GM23338 (cell line): ENCODE data around the gene THSD4. TPM values are rescaled to one million over a fixed set of nuclear protein-coding genes. Genes with fewer than 3 reads are reported as not detected.

ENCODE experiments used
- ATAC-seq: fragments of 200-7000 bp; cut with Tn5 transposase; 3 replicates; pipeline ENCODE4 v1.9.1; 2020
- DNase-seq: peaks from one replicate; pipeline ENCODE4 v3.0.0-alpha.2; 2015; ENCODE audit warnings: low spot score
- H2AFZ ChIP-seq: fragments of 200-600 bp; sonication (generic); 2 replicates; pipeline ENCODE4 v1.8.0; 2016; ENCODE audit warnings: antibody characterized with exemption, mild to moderate bottlenecking, moderate library complexity
- H3F3A ChIP-seq: fragments of 200-600 bp; sonication (generic); replicated peaks from 2 replicates; pipeline ENCODE4 v1.8.0; 2017; ENCODE audit warnings: antibody characterized with exemption, mixed run types, low read depth
- H3K27ac ChIP-seq: fragments of 200-600 bp; sonication (generic); 2 replicates; pipeline ENCODE4 v1.6.1; 2016; ENCODE audit warnings: low read depth
- H3K27me3 ChIP-seq: fragments of 200-600 bp; sonication (generic); 2 replicates; pipeline ENCODE4 v1.8.0; 2016; ENCODE audit warnings: mild to moderate bottlenecking, mixed run types, moderate library complexity; ENCODE audit not compliant: insufficient read depth
- H3K36me3 ChIP-seq: fragments of 200-600 bp; sonication (generic); 2 replicates; pipeline ENCODE4 v1.8.0; 2016; ENCODE audit warnings: mild to moderate bottlenecking; ENCODE audit not compliant: insufficient read depth
- H3K4me1 ChIP-seq: fragments of 200-600 bp; sonication (generic); 2 replicates; pipeline ENCODE4 v1.8.0; 2016; ENCODE audit warnings: mild to moderate bottlenecking, moderate library complexity; ENCODE audit not compliant: insufficient read depth
- H3K4me2 ChIP-seq: fragments of 200-600 bp; sonication (generic); 2 replicates; pipeline ENCODE4 v1.7.1; 2017; ENCODE audit warnings: mixed run types
- H3K4me3 ChIP-seq: fragments of 200-600 bp; sonication (generic); 2 replicates; pipeline ENCODE4 v1.6.1; 2016; ENCODE audit warnings: mixed run types
- H3K79me2 ChIP-seq: fragments of 200-600 bp; sonication (generic); replicated peaks from 2 replicates; pipeline ENCODE4 v1.8.0; 2017; ENCODE audit warnings: mild to moderate bottlenecking; ENCODE audit not compliant: insufficient read depth
- H3K9me2 ChIP-seq: fragments of 200-600 bp; sonication (generic); 2 replicates; pipeline ENCODE4 v1.8.0; 2017; ENCODE audit not compliant: insufficient read depth
- H4K20me1 ChIP-seq: fragments of 200-600 bp; sonication (generic); replicated peaks from 2 replicates; pipeline ENCODE4 v1.8.0; 2017; ENCODE audit warnings: mild to moderate bottlenecking; ENCODE audit not compliant: insufficient read depth
- H3K27ac Mint-ChIP-seq: 2 replicates; pipeline ENCODE4 v1.8.0; 2020; ENCODE audit warnings: inconsistent platforms, mild to moderate bottlenecking, moderate library complexity, mixed read lengths
- H3K27me3 Mint-ChIP-seq: 3 replicates; pipeline ENCODE4 v1.8.0; 2022; ENCODE audit warnings: low read depth, mild to moderate bottlenecking, moderate library complexity, mixed read lengths, inconsistent platforms; ENCODE audit not compliant: insufficient read depth, poor library complexity
- H3K36me3 Mint-ChIP-seq: 3 replicates; pipeline ENCODE4 v1.8.0; 2021; ENCODE audit warnings: low read depth, mild to moderate bottlenecking, inconsistent platforms, moderate library complexity, mixed read lengths
- H3K4me1 Mint-ChIP-seq: 3 replicates; pipeline ENCODE4 v1.8.0; 2020; ENCODE audit warnings: mild to moderate bottlenecking, inconsistent platforms, mixed read lengths
- H3K4me3 Mint-ChIP-seq: 3 replicates; pipeline ENCODE4 v1.8.0; 2021; ENCODE audit warnings: moderate library complexity, mild to moderate bottlenecking, inconsistent platforms, mixed read lengths
- H3K9me3 Mint-ChIP-seq: 3 replicates; pipeline ENCODE4 v1.8.0; 2020; ENCODE audit warnings: moderate library complexity, mild to moderate bottlenecking, inconsistent platforms, mixed read lengths
- CREB1 ChIP-seq: fragments of 250-450 bp; sonication (Bioruptor Pico); IDR thresholded peaks from 2 replicates; pipeline ENCODE4 v1.5.0; 2020; ENCODE audit warnings: low read depth, mild to moderate bottlenecking, moderate library complexity
- CTCF ChIP-seq, 2 experiments: fragments of 200-600 bp in 1 of 2; sonication (generic) in 1 of 2; conservative IDR thresholded peaks; 2 replicates each; pipeline versions ENCODE4 v1.5.1 to v1.6.1; 2016 to 2017; ENCODE audit warnings: antibody characterized with exemption in 2 of 2, low read depth in 2 of 2, mild to moderate bottlenecking in 2 of 2, moderate library complexity in 1 of 2
- ETS1 ChIP-seq: IDR thresholded peaks from 2 replicates; pipeline ENCODE4 v1.6.1; 2016; ENCODE audit warnings: antibody characterized with exemption
- EZH2 ChIP-seq: fragments of 200-600 bp; sonication (generic); IDR thresholded peaks from one replicate; pipeline ENCODE4 v1.8.0; 2017; ENCODE audit warnings: antibody characterized with exemption, mild to moderate bottlenecking, low read depth; ENCODE audit not compliant: unreplicated experiment
- EZH2phosphoT487 ChIP-seq: fragments of 200-600 bp; sonication (generic); IDR thresholded peaks from one replicate; pipeline ENCODE4 v1.8.1; 2018; ENCODE audit warnings: antibody characterized with exemption; ENCODE audit not compliant: unreplicated experiment
- JUNB ChIP-seq: IDR thresholded peaks from one replicate; pipeline ENCODE4 v1.6.1; 2016; ENCODE audit warnings: antibody characterized with exemption; ENCODE audit not compliant: unreplicated experiment
- NANOG ChIP-seq: IDR thresholded peaks from 2 replicates; pipeline ENCODE4 v1.6.1; 2016; ENCODE audit warnings: antibody characterized with exemption, borderline replicate concordance
- POLR2AphosphoS5 ChIP-seq: IDR thresholded peaks from 2 replicates; pipeline ENCODE4 v1.6.1; 2016; ENCODE audit warnings: antibody characterized with exemption, low read depth
- STAT1 ChIP-seq: IDR thresholded peaks from one replicate; pipeline ENCODE4 v1.6.1; 2016; ENCODE audit warnings: antibody characterized with exemption; ENCODE audit not compliant: unreplicated experiment
- ZNF114 ChIP-seq: fragments of 250-450 bp; sonication (Bioruptor Pico); IDR thresholded peaks from 2 replicates; pipeline ENCODE4 v1.5.0; 2020; ENCODE audit warnings: mild to moderate bottlenecking, moderate library complexity
- ZNF331 ChIP-seq: fragments of 250-450 bp; sonication (Bioruptor Pico); IDR thresholded peaks from 2 replicates; pipeline ENCODE4 v1.5.0; 2020; ENCODE audit warnings: low read depth, mild to moderate bottlenecking, moderate library complexity
- ZNF462 ChIP-seq: fragments of 250-450 bp; sonication (Bioruptor Pico); IDR thresholded peaks from 2 replicates; pipeline ENCODE4 v1.5.0; 2020; ENCODE audit warnings: mild to moderate bottlenecking, moderate library complexity
- polyA plus RNA-seq: library from polyadenylated mRNA; unstranded; fragments of >200 nt; fragmentation: Nextera tagmentation; extraction: Ambion mirVana; gene quantifications from 2 replicates; pipeline ENCODE4 v1.2.1, GENCODE V29; 2016
- total RNA-seq: library from RNA; depleted of rRNA; stranded (reverse); fragments of >200 nt; shearing (Covaris generic); gene quantifications from 2 replicates; pipeline ENCODE4 v1.2.3, GENCODE V29; 2014

THSD4 gene
- total and polyA plus RNA-seq, 2 experiments from 2014 or later: 2.0 to 7.4 TPM

- H3K27me3 Mint-ChIP-seq: peaks cover 3% of the 10 kb centered on the region
- ATAC-seq (no peak), DNase-seq (no peak)
- no peak overlapping the region for H3K4me3 ChIP-seq
- H3K9me3 Mint-ChIP-seq: peaks cover 23% of the 10 kb centered on the region
- H3F3A ChIP-seq: no peaks in the 10 kb centered on the region
- H3K4me3 Mint-ChIP-seq: no peak overlapping the region
- TF ChIP-seq EZH2: no peak
- TF ChIP-seq EZH2phosphoT487: no peak
- no peak for TF ChIP-seq NANOG
- no peak for TF ChIP-seq CTCF (conservative IDR thresholded peaks at IDR 0.05; ENCODE audit: low read depth in 2 of 2)
- TF ChIP-seq ZNF462 (CRISPR knock-in tag): no peak
- no peak for TF ChIP-seq CREB1
- TF ChIP-seq ZNF114 (CRISPR knock-in tag): no peak
- no peak for TF ChIP-seq POLR2AphosphoS5
- TF ChIP-seq ZNF331 (CRISPR knock-in tag): no peak
- TF ChIP-seq ETS1: no peak
- TF ChIP-seq JUNB: no peak
- TF ChIP-seq STAT1: no peak
- peaks cover 5% of the 10 kb centered on the region; the same call in 1 of the 2 replicates for H3K36me3 ChIP-seq
- no peaks in the 10 kb centered on the region; the same call in 1 of the 2 replicates for H3K9me2 ChIP-seq
- H3K27ac ChIP-seq: no peak overlapping the region
- H3K36me3 Mint-ChIP-seq: peaks cover 14% of the 10 kb centered on the region
- no peaks in the 10 kb centered on the region for H4K20me1 ChIP-seq
- H3K4me2 ChIP-seq: no peak overlapping the region
- no peaks in the 10 kb centered on the region for H3K4me1 Mint-ChIP-seq
- no peak overlapping the region for H3K27ac Mint-ChIP-seq
- H3K27me3 ChIP-seq: no peaks in the 10 kb centered on the region
- H3K4me1 ChIP-seq: no peaks in the 10 kb centered on the region
- no peaks in the 10 kb centered on the region for H3K79me2 ChIP-seq
- H2AFZ ChIP-seq: no peak overlapping the region
Observed at GRCh38 chr15:71756599-71757352, 641.5 kb downstream of the THSD4 start.
